Activated gamma-delta T cell treated with anti-CD3 and anti-CD28 coated beads, Interleukin-2, amount 50 U/mL, for 16 hours (primary cell): ENCODE measurements around the gene WASF1.
"Not testable (repeated sequence)": the region's sequence is repeated elsewhere in the genome, so short reads cannot be mapped to it uniquely, and the experiment has no call there.

Experiments
- DNase-seq: peaks from one replicate; pipeline ENCODE4 v3.0.0-alpha.2; 2020; ENCODE audit warnings: low read depth

Gene WASF1

GRCh38 chr6:110089323-110089722 is 90.1 kb downstream of the WASF1 start:
- no peak for DNase-seq

GRCh38 chr6:110085285-110085684 is 94.2 kb downstream of the WASF1 start:
- no peak for DNase-seq

GRCh38 chr6:110083875-110084585 is 95.4 kb downstream of the WASF1 start:
- DNase-seq, result no peak

DNA sequence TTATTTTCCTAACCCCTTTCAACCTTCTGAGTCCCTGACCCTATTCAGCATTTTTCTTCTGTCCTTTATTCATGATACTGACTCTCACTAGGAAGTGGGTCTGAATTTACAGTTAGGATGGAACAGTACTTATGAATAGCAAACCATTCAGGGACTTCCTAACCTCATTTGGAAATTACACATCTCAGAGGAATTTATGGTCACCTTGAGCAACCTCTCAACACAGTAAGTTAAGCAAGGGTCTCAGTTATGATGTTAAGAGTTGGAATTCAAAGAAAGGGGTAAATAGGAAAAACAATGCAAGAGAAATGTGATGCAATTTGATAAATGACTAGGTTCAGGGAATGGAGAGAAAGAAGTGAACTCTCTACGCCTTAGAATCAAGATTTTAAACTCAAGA is 104.1 kb downstream of the WASF1 start:
- DNase-seq, result no peak

DNA sequence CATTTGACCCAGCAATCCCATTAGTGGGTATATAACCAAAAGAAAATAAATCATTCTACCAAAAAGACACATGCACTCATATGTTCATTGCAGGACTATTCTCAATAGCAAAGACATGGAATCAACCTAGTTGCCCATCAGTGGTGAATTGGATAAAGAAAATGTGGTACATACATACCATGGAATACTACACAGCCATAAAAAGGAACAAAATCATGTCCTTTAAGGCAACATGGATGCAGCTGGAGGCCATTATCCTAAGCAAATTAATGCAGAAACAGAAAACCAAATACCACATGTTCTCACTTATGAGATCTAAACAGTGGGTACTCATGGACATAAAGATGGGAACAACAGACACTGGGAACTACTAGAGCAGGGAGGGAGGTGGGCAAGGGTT is 106.0 kb downstream of the WASF1 start:
- not testable (repeated sequence) for DNase-seq

- no peak for DNase-seq
Measured at GRCh38 chr6:110068592-110068967, 110.9 kb downstream of the WASF1 start.

DNA sequence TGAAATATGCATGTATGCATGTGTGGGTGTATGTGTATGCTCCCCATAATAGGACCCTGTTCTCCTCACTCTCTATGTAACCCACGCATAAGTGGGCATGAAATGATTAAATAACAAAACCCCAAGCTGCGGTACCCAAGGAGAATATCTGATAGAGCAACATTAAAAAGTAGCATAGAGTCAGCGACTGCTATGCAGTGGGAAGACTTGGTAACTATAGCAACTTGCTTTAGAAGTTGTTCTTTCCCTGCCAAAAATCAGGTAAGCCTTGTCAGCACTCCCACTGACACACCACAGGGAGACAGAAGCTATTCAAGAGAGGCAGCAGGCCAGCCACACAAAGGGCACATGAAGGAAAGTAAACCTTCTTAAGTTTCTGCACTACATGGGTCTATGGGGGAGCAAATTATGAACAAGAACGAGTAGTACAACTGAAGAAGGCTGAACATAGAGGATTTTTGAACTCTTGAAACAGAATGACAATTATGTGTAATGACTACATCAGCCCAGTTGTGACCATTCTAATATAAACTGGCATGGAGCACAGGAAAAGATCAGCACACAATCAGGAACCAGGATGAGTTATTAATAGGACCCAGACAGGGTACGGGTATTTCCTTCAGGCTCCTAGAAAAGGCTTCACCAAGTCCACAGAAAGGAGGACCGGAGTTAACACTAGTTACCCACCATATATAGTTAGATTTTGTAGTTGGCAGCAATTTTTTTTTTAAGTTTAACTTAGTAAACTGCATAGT is 111.5 kb downstream of the WASF1 start:
- no peak for DNase-seq

DNA sequence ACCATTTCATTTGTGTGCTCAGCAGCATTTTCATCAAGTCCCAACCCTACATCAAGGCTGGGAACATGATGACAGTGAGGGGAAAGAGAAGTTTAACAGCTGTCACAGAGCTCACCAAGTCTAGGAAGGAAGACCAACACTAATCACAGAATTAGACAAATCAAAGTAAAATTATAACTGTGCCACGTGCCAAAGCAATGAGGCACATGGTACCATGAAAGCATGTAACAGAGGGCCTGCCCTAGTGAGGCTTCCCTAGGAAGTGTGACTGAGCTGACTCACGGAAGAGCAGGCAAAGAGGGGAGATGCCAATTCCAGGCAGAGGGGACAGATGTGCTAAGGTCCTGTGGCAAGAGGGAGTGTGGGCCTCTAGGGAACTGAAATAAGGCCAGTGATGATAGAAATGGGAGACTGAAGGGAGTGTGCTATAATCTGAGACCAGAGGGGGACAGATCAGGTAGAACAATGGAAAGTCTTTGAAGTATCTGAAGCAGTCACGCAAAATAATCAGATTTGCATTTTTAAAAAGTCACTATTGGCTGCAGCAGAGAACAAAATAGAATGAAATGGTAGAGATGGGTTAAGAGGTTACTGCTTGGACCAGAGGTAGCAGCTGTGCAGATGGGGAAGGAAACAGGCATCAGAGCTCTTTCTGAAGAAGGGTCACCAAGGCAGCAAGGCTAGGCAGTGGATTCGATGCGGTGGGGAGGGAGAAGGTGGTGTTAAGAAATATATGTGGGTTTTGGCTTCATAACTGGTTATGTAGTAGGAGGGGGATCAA is 114.5 kb downstream of the WASF1 start:
- no peak for DNase-seq

DNA sequence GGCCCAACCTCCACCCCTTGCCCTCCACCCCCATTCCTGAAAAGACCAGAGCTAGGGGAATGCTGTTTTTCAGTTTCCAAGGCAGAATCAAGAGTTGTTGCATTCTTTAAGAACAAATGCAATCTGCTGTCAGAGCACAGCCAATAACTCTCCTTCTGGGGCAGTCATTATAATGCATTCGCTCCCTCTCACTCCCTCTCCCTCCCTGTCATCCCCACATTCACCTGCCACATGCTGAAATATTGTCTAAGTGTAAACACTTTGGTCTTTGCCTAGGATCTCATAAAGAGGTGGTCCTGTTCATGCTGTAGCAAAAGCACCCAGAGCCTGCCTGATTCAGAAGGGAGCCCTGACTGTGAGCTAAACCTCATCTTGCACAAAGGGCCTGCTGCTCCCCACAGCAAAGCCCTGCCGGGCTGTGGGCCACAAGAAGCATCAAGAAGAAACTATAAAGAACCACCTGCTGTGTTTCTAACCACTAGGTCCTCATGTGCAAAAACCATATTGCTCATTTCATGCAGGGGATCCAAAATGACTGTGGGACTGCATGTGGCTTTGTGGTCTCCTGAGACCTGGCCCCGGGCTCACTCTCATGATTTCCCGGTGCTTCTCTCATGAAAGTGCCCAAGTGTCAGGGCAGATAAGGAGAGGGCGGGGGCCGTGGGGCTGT is 115.7 kb downstream of the WASF1 start:
- no peak for DNase-seq

DNA sequence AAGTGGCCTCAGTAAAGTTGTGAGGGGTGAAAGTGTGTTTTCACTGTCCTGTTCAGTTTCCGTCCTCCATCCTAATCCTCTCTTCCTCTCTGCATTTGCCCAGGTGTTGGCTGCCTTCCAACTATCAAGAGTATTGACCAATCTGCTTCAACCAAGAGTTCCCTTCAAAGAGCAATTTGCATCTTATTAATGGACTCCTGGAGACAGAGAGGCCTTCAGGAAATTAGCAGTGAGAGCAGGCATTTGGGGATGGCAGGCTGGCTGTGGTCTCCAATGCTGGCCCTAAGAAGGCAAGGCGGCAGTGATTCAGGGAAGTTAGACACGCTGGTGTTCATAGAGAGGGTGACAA is 124.1 kb downstream of the WASF1 start:
- no peak for DNase-seq

DNA sequence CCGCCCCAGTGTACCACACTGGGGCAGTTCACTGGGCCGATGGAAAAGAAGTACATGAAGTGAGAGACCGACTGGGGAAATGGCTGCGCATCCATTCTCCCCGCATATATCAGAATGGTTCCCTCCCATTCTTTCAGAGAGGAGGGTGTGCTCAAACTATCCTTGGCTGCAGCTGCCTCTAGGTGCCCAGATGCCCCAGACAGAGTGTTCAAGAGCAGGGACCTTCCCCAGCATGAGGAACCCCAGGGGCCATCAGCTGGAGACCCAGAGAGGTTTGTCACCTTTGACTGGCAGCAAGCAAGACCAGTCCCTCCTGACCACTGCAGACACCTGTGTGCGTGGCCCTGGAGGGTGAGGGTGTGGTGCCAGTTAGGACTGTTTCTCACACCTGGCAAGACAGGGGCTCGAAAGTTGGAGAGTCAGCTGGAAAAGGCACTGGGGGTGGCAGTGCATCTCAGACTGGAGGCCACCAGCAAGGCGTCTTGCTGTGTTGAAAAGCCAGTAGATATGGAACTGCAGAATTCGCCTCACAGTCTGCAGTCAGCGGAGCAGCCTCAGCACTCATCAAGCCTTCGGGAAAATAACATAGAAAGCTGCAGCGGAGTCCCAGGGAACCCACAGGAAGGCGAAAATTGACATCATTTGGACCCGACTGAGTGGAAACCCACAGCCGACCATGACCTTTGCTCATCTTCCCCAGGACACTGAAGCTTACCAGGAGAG is 124.6 kb downstream of the WASF1 start:
- DNase-seq, result no peak

DNA sequence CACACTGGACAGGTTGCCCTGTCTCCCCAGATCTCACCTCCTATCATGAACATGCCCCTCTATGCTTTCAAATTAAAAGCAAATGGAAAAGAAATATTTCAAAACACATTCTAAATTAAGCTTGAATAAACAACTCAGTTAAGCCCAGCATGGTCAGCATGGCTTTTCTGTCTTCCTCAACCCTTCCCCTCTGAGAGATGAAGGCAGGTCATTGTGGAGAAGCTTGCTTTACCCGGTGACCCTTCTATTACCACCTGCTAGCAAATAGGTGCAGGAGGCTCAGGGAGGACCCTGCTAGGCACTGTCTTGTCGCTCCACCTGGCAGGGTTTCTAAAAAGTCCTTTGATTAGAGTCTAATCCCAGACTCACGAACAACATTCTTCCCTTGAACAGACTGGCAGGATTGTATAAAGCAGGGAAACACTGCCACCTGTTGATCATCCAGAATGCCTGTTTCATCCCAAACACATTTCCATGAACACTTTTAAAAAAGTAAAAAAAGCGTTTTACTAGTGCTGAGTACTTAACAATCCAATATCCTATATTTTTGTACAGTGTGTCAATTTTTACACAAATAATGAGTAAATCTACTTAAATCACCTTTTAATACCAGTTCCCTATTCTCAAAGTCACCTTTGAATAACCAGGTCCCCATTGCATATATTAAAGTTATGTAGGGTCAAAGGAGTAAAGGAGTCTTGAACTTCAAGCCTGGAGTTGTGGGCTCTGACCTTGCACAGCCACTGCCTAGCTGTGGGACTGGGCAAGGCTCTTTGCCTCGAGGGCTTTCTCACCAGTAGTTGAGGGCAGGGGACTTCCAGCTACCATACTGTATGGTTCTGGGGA is 125.9 kb downstream of the WASF1 start:
- no peak for DNase-seq

GRCh38 chr6:110050440-110050813 is 129.0 kb downstream of the WASF1 start:
- no peak for DNase-seq
